ENCODE results near the gene FAM234B. TPM values are rescaled to one million over a fixed set of nuclear protein-coding genes. Genes with fewer than 3 reads are reported as not detected.

FAM234B gene
- total RNA-seq, 2 experiments from 2014 or later, result 10.0 to 10.7 TPM

GRCh38 chr12:13067322-13067721, 23.1 kb downstream of the FAM234B start:
- POLR2A ChIA-PET, result no interaction called here
- Mint-ChIP-seq H3K9me3 (no peaks in the 10 kb centered on the region), H3K36me3 (ENCODE audit: low read depth) (peaks cover 13% of the 10 kb centered on the region), H3K27me3 (no peaks in the 10 kb centered on the region), H3K27ac (no peak overlapping the region), H3K4me1 (ENCODE audit: low read depth) (no peaks in the 10 kb centered on the region), H3K4me3 (no peak overlapping the region)
- no peak for TF ChIP-seq CTCF (IDR thresholded peaks at IDR 0.05)
- ATAC-seq, result no peak
- intact Hi-C loops (cut with micrococcal nuclease), result no loop called here
- DNase-seq, result no peak
- CTCF ChIA-PET, result interaction anchor here (1.2 to 2.9 kb wide), 2 partner anchors 145 to 1100 kb away, joined by 3 to 11 read pairs; no protein-coding TSS in a partner anchor

GRCh38 chr12:13069380-13069779, 25.2 kb downstream of the FAM234B start:
- Mint-ChIP-seq H3K36me3 (ENCODE audit: low read depth) (peaks cover 13% of the 10 kb centered on the region), H3K4me1 (ENCODE audit: low read depth) (no peaks in the 10 kb centered on the region), H3K27ac (no peak overlapping the region), H3K9me3 (no peaks in the 10 kb centered on the region), H3K4me3 (no peak overlapping the region), H3K27me3 (no peaks in the 10 kb centered on the region)
- POLR2A ChIA-PET, result no interaction called here
- CTCF ChIA-PET, result no interaction called here
- TF ChIP-seq CTCF (IDR thresholded peaks at IDR 0.05), result no peak
- no peak for ATAC-seq
- DNase-seq, result no peak
- intact Hi-C loops (cut with micrococcal nuclease), result no loop called here

GRCh38 chr12:13071305-13072280, 27.4 kb downstream of the FAM234B start:
- POLR2A ChIA-PET, result no interaction called here
- no peak overlapping the region for H3K4me3 Mint-ChIP-seq
- H3K36me3 Mint-ChIP-seq (ENCODE audit: low read depth), result peaks cover 21% of the 10 kb centered on the region
- intact Hi-C loops (cut with micrococcal nuclease), result no loop called here
- H3K4me1 Mint-ChIP-seq (ENCODE audit: low read depth), result no peaks in the 10 kb centered on the region
- no peak overlapping the region for H3K27ac Mint-ChIP-seq
- no peak for DNase-seq
- CTCF ChIA-PET, result no interaction called here
- ATAC-seq, result no peak
- H3K9me3 Mint-ChIP-seq, result no peaks in the 10 kb centered on the region
- no peaks in the 10 kb centered on the region for H3K27me3 Mint-ChIP-seq
- no peak for TF ChIP-seq CTCF (IDR thresholded peaks at IDR 0.05)

- no peak for ATAC-seq
- CTCF ChIA-PET, result interaction anchor here (1.1 to 1.4 kb wide), 3 partner anchors 8 to 236 kb away, joined by 3 to 5 read pairs (median 4); no protein-coding TSS in a partner anchor
- no peaks in the 10 kb centered on the region for H3K9me3 Mint-ChIP-seq
- no peak overlapping the region for H3K4me3 Mint-ChIP-seq
- no peaks in the 10 kb centered on the region for H3K27me3 Mint-ChIP-seq
- H3K36me3 Mint-ChIP-seq (ENCODE audit: low read depth), result peaks cover 15% of the 10 kb centered on the region
- no peaks in the 10 kb centered on the region for H3K4me1 Mint-ChIP-seq (ENCODE audit: low read depth)
- no peak overlapping the region for H3K27ac Mint-ChIP-seq
- no peak for TF ChIP-seq CTCF (IDR thresholded peaks at IDR 0.05)
- DNase-seq, result no peak
- intact Hi-C loops (cut with micrococcal nuclease), result no loop called here
- POLR2A ChIA-PET, result no interaction called here
Observed at GRCh38 chr12:13073173-13073572, 29.0 kb downstream of the FAM234B start.

Data from activated CD8-positive, alpha-beta T cell treated with anti-CD3 and anti-CD28 coated beads for 36 hours (primary cell).